Right lobe of liver (tissue), 4 donors: ENCODE measurements around the gene ZNF157.

Experiments
- POLR2A ChIP-seq: fragments of 450-650 bp; IDR thresholded peaks from one replicate; pipeline ENCODE4 v1.6.1; 2017; ENCODE audit warnings: antibody characterized with exemption, mild to moderate bottlenecking
- TF ChIP-seq, protein P1 (sequence below), 4 donors: fragments of 200-600 bp in 3 of 4; fragments of 450-650 bp in 1 of 4; IDR thresholded peaks; one replicate each; pipeline versions ENCODE4 v1.5.1 to v1.8.0; 2016 to 2022; ENCODE audit warnings: antibody characterized with exemption in 4 of 4, mild to moderate bottlenecking in 2 of 4
- donor health status: DM: no; HTN: no; CAD: no.
- donor health status: DM: no; HTN: no; CAD: no.
- donor health status: DM: no; HTN: yes; CAD: no.

GRCh38 chrX:47384502-47384901 lies 14.1 kb downstream of the ZNF157 start:
- TF ChIP-seq, protein P1, sequence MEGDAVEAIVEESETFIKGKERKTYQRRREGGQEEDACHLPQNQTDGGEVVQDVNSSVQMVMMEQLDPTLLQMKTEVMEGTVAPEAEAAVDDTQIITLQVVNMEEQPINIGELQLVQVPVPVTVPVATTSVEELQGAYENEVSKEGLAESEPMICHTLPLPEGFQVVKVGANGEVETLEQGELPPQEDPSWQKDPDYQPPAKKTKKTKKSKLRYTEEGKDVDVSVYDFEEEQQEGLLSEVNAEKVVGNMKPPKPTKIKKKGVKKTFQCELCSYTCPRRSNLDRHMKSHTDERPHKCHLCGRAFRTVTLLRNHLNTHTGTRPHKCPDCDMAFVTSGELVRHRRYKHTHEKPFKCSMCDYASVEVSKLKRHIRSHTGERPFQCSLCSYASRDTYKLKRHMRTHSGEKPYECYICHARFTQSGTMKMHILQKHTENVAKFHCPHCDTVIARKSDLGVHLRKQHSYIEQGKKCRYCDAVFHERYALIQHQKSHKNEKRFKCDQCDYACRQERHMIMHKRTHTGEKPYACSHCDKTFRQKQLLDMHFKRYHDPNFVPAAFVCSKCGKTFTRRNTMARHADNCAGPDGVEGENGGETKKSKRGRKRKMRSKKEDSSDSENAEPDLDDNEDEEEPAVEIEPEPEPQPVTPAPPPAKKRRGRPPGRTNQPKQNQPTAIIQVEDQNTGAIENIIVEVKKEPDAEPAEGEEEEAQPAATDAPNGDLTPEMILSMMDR (IDR thresholded peaks at IDR 0.05): peak; percentile 68 to 87 (median 85)
- no peak for TF ChIP-seq POLR2A
